ENCODE data around the gene SLC16A14.
A peak's percentile ranks its signal among the peaks of the same experiment; 100 is the strongest.
"Not testable (repeated sequence)": the region's sequence is repeated elsewhere in the genome, so short reads cannot be mapped to it uniquely, and the experiment has no call there.

The SLC16A14 gene, protein sequence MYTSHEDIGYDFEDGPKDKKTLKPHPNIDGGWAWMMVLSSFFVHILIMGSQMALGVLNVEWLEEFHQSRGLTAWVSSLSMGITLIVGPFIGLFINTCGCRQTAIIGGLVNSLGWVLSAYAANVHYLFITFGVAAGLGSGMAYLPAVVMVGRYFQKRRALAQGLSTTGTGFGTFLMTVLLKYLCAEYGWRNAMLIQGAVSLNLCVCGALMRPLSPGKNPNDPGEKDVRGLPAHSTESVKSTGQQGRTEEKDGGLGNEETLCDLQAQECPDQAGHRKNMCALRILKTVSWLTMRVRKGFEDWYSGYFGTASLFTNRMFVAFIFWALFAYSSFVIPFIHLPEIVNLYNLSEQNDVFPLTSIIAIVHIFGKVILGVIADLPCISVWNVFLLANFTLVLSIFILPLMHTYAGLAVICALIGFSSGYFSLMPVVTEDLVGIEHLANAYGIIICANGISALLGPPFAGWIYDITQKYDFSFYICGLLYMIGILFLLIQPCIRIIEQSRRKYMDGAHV

GRCh38 chr2:230068651-230069055 lies at the start of gene SLC16A14:
SLC16A14 (minus strand) TSS chr2:230068924; CDS start chr2:230059352, 9,572 bp downstream.
- Histone ChIP-seq H3K9me3 (no peaks in the 10 kb centered on the region), H3K27me3 (peaks cover 17% of the 10 kb centered on the region; the same call in 1 of the 2 replicates), H3K9ac (peak within 1 kb of the TSS; percentile 79), H3K4me1 (peaks cover 11% of the 10 kb centered on the region), H4K20me1 (no peaks in the 10 kb centered on the region), H3K36me3 (0 out of 2 replicates have a peak, but pooled peaks cover 3% of the 10 kb centered on the region), H3K27ac (peak within 1 kb of the TSS; percentile 76), H3K4me3 (peak within 1 kb of the TSS; percentile 82), H3K4me2 (peak within 1 kb of the TSS; percentile 93)
- TF ChIP-seq Cebpa-rat (IDR thresholded peaks at IDR 0.05), result no peak

DNA sequence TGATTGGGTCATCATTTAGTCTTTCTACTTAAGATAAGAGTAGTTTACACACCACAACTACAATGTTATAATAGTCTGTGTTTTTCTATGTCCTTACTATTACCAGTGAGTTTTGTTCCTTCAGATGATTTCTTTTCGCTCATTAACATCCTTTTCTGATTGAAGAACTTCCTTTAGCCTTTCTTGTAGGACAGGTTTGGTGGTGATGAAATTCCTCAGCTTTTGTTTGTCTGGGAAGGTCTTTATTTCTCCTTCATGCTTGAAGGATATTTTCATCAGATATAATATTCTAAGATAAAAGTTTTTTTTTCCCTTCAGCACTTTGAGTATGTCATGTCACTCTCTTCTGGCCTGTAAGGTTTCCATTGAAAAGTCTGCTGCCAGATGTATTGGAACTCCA lies 38.0 kb upstream of the SLC16A14 start:
- H3K27ac ChIP-seq, result no peak overlapping the region
- no peaks in the 10 kb centered on the region for H3K27me3 ChIP-seq
- H3K4me1 ChIP-seq, result no peaks in the 10 kb centered on the region
- no peak overlapping the region for H3K4me2 ChIP-seq
- no peaks in the 10 kb centered on the region for H3K36me3 ChIP-seq
- no peak overlapping the region for H3K4me3 ChIP-seq
- H3K9ac ChIP-seq, result no peak overlapping the region
- H3K9me3 ChIP-seq, result peaks cover 43% of the 10 kb centered on the region
- no peak for TF ChIP-seq Cebpa-rat (IDR thresholded peaks at IDR 0.05)
- H4K20me1 ChIP-seq, result no peaks in the 10 kb centered on the region

DNA sequence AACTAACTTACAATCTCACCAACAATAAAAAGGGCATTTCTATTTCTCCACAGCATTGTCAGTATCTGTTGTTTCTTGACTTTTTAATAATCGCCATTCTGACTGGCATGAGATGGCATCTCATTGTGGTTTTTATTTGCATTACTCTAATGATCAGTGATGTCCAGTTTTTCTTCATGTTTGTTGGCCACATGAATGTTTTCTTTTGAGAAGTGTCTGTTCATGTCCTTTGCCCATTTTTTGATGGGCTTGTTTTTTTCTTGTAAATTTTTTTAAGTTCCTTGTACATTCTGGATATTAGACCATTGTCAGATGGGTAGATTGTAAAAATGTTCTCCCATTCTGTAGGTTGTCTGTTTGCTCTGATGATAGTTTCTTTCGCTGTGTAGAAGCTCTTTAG lies 33.2 kb upstream of the SLC16A14 start:
- H3K27ac ChIP-seq, H3K36me3 ChIP-seq, H3K9ac ChIP-seq, H3K4me2 ChIP-seq, H3K27me3 ChIP-seq, H3K4me1 ChIP-seq, H3K4me3 ChIP-seq, H4K20me1 ChIP-seq: not testable (repeated sequence)
- peaks cover 38% of the 10 kb centered on the region for H3K9me3 ChIP-seq

- no peak overlapping the region for H3K4me3 ChIP-seq
These were observed 29.1 kb upstream of the SLC16A14 start for GRCh38 chr2:230097841-230098240.

GRCh38 chr2:230097424-230097823 lies 28.7 kb upstream of the SLC16A14 start:
- no peak overlapping the region for H3K4me2 ChIP-seq
- no peak overlapping the region for H3K4me3 ChIP-seq
- no peaks in the 10 kb centered on the region for H4K20me1 ChIP-seq
- H3K9me3 ChIP-seq, result peaks cover 24% of the 10 kb centered on the region
- H3K4me1 ChIP-seq, result no peaks in the 10 kb centered on the region
- H3K27me3 ChIP-seq, result no peaks in the 10 kb centered on the region
- no peak for TF ChIP-seq Cebpa-rat (IDR thresholded peaks at IDR 0.05)
- H3K36me3 ChIP-seq, result no peaks in the 10 kb centered on the region
- H3K27ac ChIP-seq, result no peak overlapping the region
- no peak overlapping the region for H3K9ac ChIP-seq

More at GRCh38 chr2:230097841-230098240, 29.1 kb upstream of the SLC16A14 start:
- H3K4me1 ChIP-seq, result no peaks in the 10 kb centered on the region
- no peak overlapping the region for H3K9ac ChIP-seq
- H3K27me3 ChIP-seq, result no peaks in the 10 kb centered on the region
- H3K36me3 ChIP-seq, result no peaks in the 10 kb centered on the region
- no peak overlapping the region for H3K4me2 ChIP-seq
- no peak overlapping the region for H3K27ac ChIP-seq
- no peaks in the 10 kb centered on the region for H4K20me1 ChIP-seq
- H3K9me3 ChIP-seq, result peaks cover 27% of the 10 kb centered on the region
- TF ChIP-seq Cebpa-rat (IDR thresholded peaks at IDR 0.05), result no peak

GRCh38 chr2:230090967-230091366 lies 22.2 kb upstream of the SLC16A14 start:
- no peak for TF ChIP-seq Cebpa-rat (IDR thresholded peaks at IDR 0.05)
- H3K27me3 ChIP-seq, result no peaks in the 10 kb centered on the region
- no peaks in the 10 kb centered on the region for H3K4me1 ChIP-seq

DNA sequence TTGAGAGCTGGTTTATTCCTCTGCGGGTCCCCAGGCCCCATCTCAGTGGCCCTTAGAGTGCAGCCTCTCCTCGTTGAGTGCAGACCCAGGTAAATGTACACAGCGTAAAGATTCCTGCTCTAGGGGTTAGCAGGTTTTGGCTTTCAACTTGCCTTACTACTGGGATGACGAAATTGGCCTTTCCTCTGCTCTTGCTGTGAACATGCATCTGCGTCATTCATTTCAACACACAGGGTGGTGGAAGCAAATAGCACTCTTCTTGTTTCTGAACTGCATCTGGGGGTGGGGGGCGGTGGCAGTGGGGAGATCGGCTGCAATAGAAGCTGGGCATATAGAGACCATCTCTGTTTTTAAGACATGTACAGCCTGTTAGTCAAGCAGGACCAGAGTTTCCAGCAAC lies 16.5 kb upstream of the SLC16A14 start:
- Histone ChIP-seq H3K27ac (no peak overlapping the region), H3K9me3 (no peaks in the 10 kb centered on the region), H3K4me2 (no peak overlapping the region), H3K36me3 (no peaks in the 10 kb centered on the region), H3K9ac (no peak overlapping the region), H3K27me3 (no peaks in the 10 kb centered on the region), H3K4me1 (no peaks in the 10 kb centered on the region), H3K4me3 (no peak overlapping the region), H4K20me1 (no peaks in the 10 kb centered on the region)
- TF ChIP-seq Cebpa-rat (IDR thresholded peaks at IDR 0.05), result no peak

More at GRCh38 chr2:230090967-230091366, 22.2 kb upstream of the SLC16A14 start:
- H3K9ac ChIP-seq, result no peak overlapping the region
- no peak overlapping the region for H3K27ac ChIP-seq
- no peaks in the 10 kb centered on the region for H4K20me1 ChIP-seq
- no peak overlapping the region for H3K4me3 ChIP-seq
- no peaks in the 10 kb centered on the region for H3K36me3 ChIP-seq
- H3K4me2 ChIP-seq, result no peak overlapping the region
- H3K9me3 ChIP-seq, result peaks cover 9% of the 10 kb centered on the region

DNA sequence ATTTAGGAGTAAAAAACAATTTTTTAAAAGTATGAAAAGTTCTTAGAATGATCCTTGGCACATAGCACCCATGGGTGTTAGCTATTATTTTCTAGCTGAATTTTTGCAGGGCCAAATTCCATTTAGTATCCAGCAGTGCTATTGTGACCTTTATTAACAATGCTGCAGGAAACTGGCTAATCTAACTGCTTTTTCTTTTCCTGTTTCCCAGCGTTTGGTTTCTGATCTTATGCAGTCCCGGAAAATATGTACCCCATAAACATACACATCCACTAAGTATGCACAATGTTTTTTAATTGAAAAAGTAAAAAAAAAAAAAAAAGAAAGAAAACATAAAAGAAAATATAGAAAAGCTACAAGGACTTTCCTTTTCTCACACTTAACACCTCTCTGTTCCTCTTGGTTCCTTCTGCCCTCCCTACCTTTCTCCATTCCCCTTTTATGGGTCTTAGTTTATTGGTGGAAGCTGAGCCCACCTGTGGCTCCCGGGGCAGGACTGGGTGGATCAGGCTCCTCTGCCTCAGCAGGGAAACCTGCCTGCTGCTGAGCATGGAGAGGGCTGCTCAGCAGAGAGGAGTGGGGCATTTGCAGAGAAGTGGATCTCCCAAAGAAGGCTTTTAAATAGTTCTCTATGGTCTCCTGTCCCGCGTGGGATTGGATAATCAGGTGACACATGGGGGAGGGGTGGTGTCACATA lies 9.3 kb upstream of the SLC16A14 start:
- no peaks in the 10 kb centered on the region for H3K4me1 ChIP-seq
- H3K4me2 ChIP-seq, result no peak overlapping the region
- no peak overlapping the region for H3K9ac ChIP-seq
- H3K36me3 ChIP-seq, result no peaks in the 10 kb centered on the region
- no peak overlapping the region for H3K27ac ChIP-seq
- H3K27me3 ChIP-seq, result no peaks in the 10 kb centered on the region
- no peaks in the 10 kb centered on the region for H4K20me1 ChIP-seq
- no peaks in the 10 kb centered on the region for H3K9me3 ChIP-seq
- no peak overlapping the region for H3K4me3 ChIP-seq
- no peak for TF ChIP-seq Cebpa-rat (IDR thresholded peaks at IDR 0.05)

- H3K4me1 ChIP-seq, result no peaks in the 10 kb centered on the region
- H3K9ac ChIP-seq, result no peak overlapping the region
- no peak overlapping the region for H3K4me2 ChIP-seq
- no peak for TF ChIP-seq Cebpa-rat (IDR thresholded peaks at IDR 0.05)
- H4K20me1 ChIP-seq, result no peaks in the 10 kb centered on the region
- H3K9me3 ChIP-seq, result no peaks in the 10 kb centered on the region
- no peaks in the 10 kb centered on the region for H3K36me3 ChIP-seq
- H3K27me3 ChIP-seq, result no peaks in the 10 kb centered on the region
- no peak overlapping the region for H3K27ac ChIP-seq
- H3K4me3 ChIP-seq, result no peak overlapping the region
These were observed 8.1 kb upstream of the SLC16A14 start for GRCh38 chr2:230076819-230077218.

Measured in BLaER1 (cell line).